ENCODE results near the gene STOX2. TPM values are rescaled to one million over a fixed set of nuclear protein-coding genes. Genes with fewer than 3 reads are reported as not detected.

Gene STOX2
- total and polyA plus RNA-seq, 11 donors, result 2.8 to 19.6 (median 13.1) TPM

- no peaks in the 10 kb centered on the region for H3K27me3 ChIP-seq
- intact Hi-C loops (cut with DNase I), result loop anchor here in 2 of 10 donors (1.0 to 10.0 kb wide), 5 partner anchors 28 to 108 kb away; partner anchors contain the start of gene STOX2 (in 2 of the 2)
- H3K4me3 ChIP-seq, result peak overlapping the region in 11 of 12 donors; percentile 14 to 65 (median 47)
- H3K27ac ChIP-seq, result peak overlapping the region; percentile 68 to 95 (median 85)
- DNase-seq (peak; percentile 86 to 96 (median 89)), ATAC-seq (peak; percentile 94 to 96 (median 94))
- no peak for TF ChIP-seq CTCF (IDR thresholded peaks at IDR 0.05)
- TF ChIP-seq POLR2A (IDR thresholded peaks at IDR 0.05), result peak in 1 of 2 donors; percentile 19
- H3K36me3 ChIP-seq, result no peaks in the 10 kb centered on the region
- 5 to 15% (median 9%) methylated on average over 17 to 18 of the region's 18 CpGs for WGBS, 4 donors
- H3K9me3 ChIP-seq, result no peaks in the 10 kb centered on the region
- peaks cover 0 to 29% (median 13%) of the 10 kb centered on the region in 12 donors for H3K4me1 ChIP-seq
Measured at GRCh38 chr4:183876268-183876934, 28.7 kb upstream of the STOX2 start.

- Histone ChIP-seq H3K4me3 (no peak overlapping the region), H3K27ac (no peak overlapping the region), H3K36me3 (no peaks in the 10 kb centered on the region), H3K27me3 (no peaks in the 10 kb centered on the region), H3K9me3 (no peaks in the 10 kb centered on the region), H3K4me1 (peaks cover 0 to 21% (median 13%) of the 10 kb centered on the region in 12 donors)
- no peak for TF ChIP-seq CTCF (IDR thresholded peaks at IDR 0.05)
- TF ChIP-seq POLR2A (IDR thresholded peaks at IDR 0.05), result no peak
- DNase-seq (no peak), ATAC-seq (no peak)
- WGBS, 4 donors, result 89 to 94% (median 91%) methylated on average over 4 of the region's 4 CpGs
- intact Hi-C loops (cut with DNase I), result loop anchor here in 1 of 10 donors (10.0 kb wide), 1 partner anchor 106 kb away; no protein-coding TSS in a partner anchor
Measured at GRCh38 chr4:183878251-183878970, 26.7 kb upstream of the STOX2 start.

- H3K9me3 ChIP-seq, result no peaks in the 10 kb centered on the region
- ATAC-seq, result no peak
- DNase-seq, result no peak
- intact Hi-C loops (cut with DNase I), result no loop called here
- TF ChIP-seq CTCF (IDR thresholded peaks at IDR 0.05) (no peak), POLR2A (IDR thresholded peaks at IDR 0.05) (no peak)
- no peak overlapping the region for H3K4me3 ChIP-seq
- no peak overlapping the region for H3K27ac ChIP-seq
- 78 to 87% (median 84%) methylated on average over 7 of the region's 7 CpGs for WGBS, 4 donors
- H3K4me1 ChIP-seq, result no peaks in the 10 kb centered on the region
- no peaks in the 10 kb centered on the region for H3K27me3 ChIP-seq
- H3K36me3 ChIP-seq, result no peaks in the 10 kb centered on the region
Measured at GRCh38 chr4:183885205-183885720, 19.8 kb upstream of the STOX2 start.

GRCh38 chr4:183887351-183887750 is 17.8 kb upstream of the STOX2 start:
- intact Hi-C loops (cut with DNase I), result no loop called here

More at GRCh38 chr4:183887351-183887750, 17.8 kb upstream of the STOX2 start:
- Histone ChIP-seq H3K4me3 (no peak overlapping the region), H3K4me1 (no peaks in the 10 kb centered on the region), H3K27me3 (no peaks in the 10 kb centered on the region), H3K27ac (no peak overlapping the region), H3K36me3 (no peaks in the 10 kb centered on the region), H3K9me3 (no peaks in the 10 kb centered on the region)
- TF ChIP-seq POLR2A (IDR thresholded peaks at IDR 0.05) (no peak), CTCF (IDR thresholded peaks at IDR 0.05) (no peak)
- 96 to 97% (median 96%) methylated on average over 4 of the region's 4 CpGs for WGBS, 4 donors
- ATAC-seq, result no peak
- no peak for DNase-seq
